GM18505 (cell line): Measurements from ENCODE around the gene SLC9A5.

ENCODE experiments used
- ATAC-seq: cut with Tn5 transposase; IDR thresholded peaks from one replicate; pipeline ENCODE4 v1.9.1; 2021; ENCODE audit not compliant: unreplicated experiment
- POLR2A ChIP-seq: IDR thresholded peaks from 4 replicates; pipeline ENCODE4 v1.6.1; 2011; ENCODE audit warnings: borderline replicate concordance; ENCODE audit not compliant: insufficient read depth, insufficient read length; ENCODE audit errors: extremely low read depth

SLC9A5 gene

DNA sequence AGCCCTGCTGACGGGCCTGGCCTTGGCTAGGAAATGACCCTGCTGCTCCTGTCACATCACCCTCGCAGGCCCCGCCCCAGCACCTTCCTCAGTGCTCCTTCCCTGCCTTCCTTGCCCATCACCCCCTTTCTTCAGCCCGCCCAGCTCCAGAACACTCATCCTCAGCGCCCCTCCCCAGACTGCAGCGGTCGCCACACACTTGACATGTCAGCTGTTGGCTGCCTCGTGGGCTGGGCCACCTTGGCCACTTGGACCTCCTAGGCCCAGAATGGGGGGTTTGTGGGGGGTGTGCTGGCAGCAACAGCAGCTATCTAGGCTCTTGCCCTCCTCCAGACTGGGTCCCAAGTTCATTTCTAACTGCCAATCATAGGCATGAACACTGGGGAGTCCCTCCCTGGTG, 39.2 kb upstream of the SLC9A5 start:
- TF ChIP-seq POLR2A = no peak
- ATAC-seq = no peak

DNA sequence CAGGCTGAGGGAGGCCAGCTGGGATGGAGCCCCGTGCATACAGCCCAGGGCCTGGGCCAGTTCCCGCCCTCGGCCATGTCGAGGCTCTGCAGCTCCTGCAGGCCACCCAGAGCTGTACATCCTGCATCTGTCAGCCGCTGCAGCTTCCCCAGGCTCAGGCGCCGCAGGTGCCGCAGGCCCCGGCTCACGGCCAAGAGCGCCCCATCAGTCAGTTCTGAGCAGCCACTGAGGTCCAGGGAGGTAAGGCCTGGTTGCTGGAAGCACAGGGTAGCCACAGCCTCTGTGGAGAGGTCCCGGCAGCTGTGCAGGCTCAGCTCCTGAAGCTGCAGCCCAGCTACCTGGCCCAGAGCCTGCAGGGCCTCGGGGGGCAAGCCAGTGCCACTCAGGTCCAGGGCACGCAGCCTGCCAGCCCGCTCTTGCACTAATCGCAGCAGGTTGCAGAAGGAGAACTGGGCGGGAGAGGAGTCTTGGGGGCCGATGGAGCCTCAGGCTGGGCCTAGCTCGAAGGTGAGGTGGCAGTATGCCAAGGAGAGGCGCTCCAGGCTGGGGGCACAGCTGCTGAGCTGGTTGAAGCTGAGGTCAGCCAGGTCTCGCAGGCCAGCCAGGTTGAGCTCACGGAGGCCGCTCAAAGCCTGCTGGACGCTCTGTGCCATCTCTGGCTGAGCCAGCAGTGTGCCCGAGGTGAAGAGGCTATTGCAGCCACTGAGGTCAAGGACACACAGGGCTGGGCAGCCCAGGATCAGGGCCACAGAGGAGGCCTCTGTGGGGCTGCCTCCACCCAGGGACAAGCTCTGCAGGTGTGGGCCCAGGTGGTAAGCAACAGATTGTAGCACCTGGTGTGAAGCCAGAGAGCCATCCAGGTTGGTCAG, 38.5 kb upstream of the SLC9A5 start:
- no peak for TF ChIP-seq POLR2A
- no peak for ATAC-seq

DNA sequence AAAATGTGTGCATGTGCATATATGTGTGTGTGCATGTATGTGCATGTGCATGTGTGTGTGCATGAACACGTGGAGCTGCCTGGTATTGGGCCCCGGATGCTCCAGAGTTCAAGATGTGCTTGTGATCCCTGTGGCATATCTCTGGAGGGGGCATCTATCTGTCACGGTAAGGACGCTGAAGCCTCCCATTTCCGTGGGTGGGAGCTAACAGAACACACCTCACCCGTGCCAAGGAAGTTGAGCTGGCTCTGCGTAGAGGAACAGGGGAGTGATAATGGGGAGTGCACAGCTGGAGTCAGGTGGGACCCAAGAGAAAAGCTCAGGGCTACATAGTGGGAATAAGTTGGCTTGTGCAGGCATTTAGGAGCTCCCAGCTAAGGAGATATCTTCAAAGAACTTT, 37.1 kb upstream of the SLC9A5 start:
- TF ChIP-seq POLR2A = no peak
- ATAC-seq = no peak

DNA sequence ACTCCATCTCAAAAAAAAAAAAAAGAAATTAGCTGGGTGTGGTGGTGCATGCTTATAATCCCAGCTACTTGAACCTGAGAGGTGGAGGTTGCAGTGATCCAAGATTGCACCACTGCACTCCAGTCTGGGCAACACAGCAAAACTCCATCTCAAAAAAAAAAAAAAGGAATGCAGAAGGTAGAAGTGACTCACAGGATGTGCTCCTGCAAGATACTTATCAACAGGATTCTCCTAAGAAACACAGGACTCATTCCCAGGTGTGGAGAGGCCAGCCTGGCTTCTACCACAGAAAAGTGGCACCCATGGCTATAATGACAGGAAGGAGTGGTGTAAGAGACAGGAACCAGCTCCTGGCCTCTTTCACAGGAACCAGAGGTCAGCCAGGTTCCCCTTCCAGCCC, 36.0 kb upstream of the SLC9A5 start:
- no peak for ATAC-seq
- TF ChIP-seq POLR2A = no peak

DNA sequence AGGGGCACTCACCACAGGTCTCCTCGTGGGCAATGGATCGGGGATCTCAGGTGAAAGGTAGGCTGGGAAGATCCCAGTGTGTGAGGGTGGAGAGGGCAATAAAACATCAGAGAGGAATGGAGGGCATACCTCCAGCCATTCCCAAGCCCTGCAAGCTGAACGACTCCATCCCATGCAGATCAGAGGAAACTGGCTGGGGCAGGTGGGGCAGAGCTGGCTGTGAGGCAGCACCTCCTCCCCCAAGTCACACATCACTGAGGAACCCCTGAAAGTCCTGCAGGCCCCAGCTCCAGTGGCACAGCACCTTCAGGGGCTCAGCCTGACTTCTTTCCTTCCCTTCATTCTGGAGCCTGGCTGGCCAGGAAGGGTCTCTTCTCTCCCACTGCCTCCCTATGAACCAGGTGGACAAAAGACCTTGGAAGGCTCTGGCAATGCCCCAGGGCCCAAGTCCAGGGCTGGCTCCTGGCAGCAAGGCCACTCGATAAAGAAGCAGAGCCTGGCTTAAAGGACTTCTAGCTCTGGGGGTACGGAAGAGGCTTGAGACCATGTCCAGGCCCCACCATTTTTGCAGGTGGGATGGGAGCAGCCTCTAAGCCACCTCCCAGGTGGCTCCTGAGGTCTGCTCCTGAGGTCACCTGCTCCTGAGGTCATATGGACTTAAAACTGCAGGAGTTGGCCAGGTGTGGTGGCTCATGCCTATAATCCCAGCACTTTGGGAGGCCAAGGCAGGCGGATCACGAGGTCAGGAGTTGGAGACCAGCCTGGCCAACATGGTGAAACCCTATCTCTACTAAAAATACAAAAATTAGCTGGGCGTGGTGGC, 35.4 kb upstream of the SLC9A5 start:
- ATAC-seq = no peak
- no peak for TF ChIP-seq POLR2A

DNA sequence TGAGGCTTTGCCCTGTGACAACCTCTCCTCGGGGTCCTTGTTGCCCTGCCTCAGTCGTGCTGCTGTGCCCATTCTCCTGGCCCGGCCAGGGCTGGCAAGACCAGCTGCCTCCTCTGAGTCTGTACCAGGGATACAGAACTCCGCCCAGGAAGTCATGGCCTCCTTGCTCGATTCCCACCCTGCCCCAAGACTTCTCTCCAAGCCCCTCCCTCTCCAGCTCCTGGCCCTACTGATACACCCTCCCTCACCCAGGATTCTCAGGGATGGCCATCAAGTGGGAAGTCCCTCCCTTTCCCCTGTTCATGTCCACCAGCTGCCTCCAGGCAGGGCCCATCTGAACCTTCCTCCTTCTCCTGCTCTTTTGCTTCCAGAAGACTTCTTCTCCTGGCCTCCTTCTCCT, 33.1 kb upstream of the SLC9A5 start:
- ATAC-seq = no peak
- TF ChIP-seq POLR2A = no peak

DNA sequence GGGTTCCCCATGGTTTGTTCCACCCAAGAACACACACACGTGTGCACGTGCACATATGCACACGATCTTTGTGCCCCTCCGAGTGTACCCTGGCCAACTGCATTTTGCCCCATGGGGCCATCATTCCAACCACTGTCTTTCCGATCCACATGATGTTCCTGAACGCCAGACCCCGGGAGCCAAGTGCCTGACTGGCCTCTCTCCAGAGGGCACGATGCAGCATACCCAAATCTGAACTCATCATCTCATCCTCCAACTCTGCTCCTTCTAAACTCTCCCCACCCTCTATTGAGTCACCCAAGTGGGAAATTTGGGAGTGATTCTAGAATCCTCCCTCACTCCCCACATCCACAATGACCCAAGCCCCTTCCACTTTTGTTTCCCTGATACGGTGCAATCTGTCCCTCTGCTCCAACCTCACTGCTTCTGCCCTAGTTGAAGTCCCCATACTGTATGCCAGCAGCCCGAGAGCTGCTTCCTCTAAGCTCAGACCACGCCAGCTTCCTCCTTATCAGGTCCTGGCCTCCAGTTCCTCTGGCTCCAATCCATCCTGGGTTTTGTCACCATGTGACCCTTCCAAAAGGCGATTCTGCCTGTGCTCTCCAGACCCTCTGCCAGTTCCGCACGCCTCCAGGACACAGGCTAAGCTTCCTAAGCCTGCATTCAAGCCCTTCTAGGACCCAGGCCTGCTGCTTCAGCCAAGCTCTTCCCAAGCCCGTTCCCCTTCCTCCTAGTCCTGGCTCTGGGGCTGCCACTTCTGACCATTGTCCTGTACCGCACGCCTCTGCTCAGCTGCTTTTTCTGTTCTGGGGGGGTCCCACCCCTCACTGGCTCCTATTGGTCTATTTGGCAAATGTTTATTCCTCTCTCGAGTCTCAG, 31.9 kb upstream of the SLC9A5 start:
- TF ChIP-seq POLR2A = no peak
- no peak for ATAC-seq

DNA sequence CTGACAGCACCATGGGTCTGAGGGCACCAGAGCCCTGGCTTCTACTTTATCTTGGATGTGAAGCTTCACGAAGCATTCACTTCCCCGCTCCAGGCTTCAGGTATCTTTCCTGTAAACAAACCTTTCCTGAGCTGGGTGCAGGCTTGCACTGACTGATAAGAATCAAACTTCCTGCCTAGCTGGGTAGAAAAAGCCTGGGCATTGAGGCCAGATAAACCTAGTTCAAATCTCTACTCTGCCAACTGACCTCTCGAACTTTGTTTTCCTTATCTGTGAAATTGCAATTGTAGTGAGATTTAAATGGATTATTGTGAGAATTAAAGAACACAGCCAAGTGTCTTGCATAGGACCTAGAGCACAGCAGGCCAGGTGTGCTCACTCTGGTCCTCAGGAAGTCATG, 24.8 kb upstream of the SLC9A5 start:
- no peak for TF ChIP-seq POLR2A
- no peak for ATAC-seq

DNA sequence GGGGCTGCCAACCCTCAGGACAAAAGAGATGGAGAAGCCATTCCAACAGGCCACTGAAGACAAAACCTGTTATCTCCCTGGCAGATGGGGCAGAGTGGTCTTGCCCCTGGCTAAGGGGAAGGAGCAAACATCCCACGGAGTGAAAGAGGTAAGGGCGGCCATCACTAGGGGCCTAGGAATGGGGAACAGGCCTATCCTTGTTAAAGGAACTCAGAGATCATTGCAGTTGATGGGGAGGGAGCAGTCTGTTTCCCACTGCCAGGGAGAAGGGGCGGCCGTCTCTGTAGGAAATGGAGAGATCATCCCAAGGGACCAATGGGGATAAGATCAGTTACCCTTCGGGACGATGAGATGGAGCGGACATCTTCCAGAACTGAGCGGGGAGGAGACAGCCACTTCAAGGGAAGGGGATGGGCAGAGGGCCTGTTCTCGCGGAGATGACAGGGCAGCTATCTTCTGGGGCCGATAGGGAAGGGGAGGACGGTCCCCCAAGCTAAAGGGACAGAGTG, 22.4 kb upstream of the SLC9A5 start:
- ATAC-seq = no peak
- no peak for TF ChIP-seq POLR2A

DNA sequence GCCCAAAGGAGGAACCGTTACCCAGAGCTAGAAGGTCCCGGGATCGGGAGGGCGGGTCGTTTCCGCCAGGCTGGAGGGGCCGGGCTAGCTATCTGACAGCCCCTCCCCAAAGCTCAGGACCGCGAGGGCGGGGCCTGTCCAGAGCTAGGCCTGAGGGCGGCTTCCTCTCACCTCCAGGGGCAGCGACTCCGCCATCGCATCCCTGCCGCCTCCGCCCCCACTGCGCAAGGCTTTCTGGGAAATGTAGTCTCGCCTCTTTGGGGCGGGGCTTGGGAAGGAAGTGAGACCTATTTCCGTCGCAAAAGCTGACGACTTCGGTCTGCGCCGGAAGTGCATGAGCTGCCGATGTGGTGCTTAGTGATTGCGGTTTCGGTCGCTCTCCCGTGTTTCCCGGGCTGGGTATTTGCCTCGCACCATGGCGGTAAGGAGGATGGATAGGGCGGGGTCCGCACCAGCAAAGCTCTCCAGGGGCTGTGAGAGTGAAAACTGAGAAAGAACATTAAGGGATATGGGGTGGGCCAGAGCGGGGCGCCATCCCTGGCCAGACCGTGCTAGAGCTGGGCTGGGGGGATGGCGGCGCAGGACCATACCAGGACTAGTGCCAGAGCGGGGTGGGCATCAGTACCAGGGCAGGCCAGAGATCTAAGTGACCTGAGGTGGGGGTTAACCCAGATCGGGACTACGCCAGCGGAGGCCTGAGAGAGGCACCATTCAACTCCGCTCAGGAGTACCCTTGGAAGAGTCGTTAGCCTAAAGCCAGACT, 21.8 kb upstream of the SLC9A5 start, which contains the start of gene TMEM208:
Gene TMEM208, plus strand, starts transcription at position 327 of the 763 bp plus-strand sequence. Its CDS starts 89 bp downstream, at position 416.
- peak; percentile 91 for ATAC-seq
- peak; percentile 74 for TF ChIP-seq POLR2A

DNA sequence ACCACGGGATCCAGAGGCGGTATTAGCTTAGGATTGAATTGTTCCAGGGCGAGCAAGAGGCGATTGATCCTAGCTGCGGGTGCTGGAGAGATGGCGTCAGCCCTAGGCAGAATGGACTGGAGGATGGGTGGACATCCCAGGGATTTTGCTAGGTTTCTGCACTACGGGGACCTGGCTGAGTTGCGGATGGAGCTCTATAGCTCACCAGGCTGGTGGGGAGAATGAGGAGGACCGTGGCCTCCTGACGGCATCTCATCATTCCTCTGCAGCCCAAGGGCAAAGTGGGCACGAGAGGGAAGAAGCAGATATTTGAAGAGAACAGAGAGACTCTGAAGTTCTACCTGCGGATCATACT, 21.2 kb upstream of the SLC9A5 start:
- ATAC-seq = no peak
- TF ChIP-seq POLR2A = no peak
